HEK293T (cell line): ENCODE data around the gene HBA2.

Experiments used
- FOXK2 ChIP-seq: fragments of 450-650 bp; IDR thresholded peaks from 2 replicates; pipeline ENCODE4 v1.6.1; 2016; ENCODE audit warnings: mild to moderate bottlenecking
- FOXM1 ChIP-seq: fragments of 450-650 bp; IDR thresholded peaks from 2 replicates; pipeline ENCODE4 v1.6.1; 2017; ENCODE audit warnings: mild to moderate bottlenecking, borderline replicate concordance
- SP1 ChIP-seq: fragments of 450-650 bp; IDR thresholded peaks from 2 replicates; pipeline ENCODE4 v1.6.1; 2017
- SUZ12 ChIP-seq: fragments of 450-650 bp; IDR thresholded peaks from 2 replicates; pipeline ENCODE4 v1.6.1; 2016; ENCODE audit warnings: mild to moderate bottlenecking
- TF ChIP-seq, protein P1 (sequence below): fragments of 450-650 bp; IDR thresholded peaks from 2 replicates; pipeline ENCODE4 v1.6.1; 2016

DNA sequence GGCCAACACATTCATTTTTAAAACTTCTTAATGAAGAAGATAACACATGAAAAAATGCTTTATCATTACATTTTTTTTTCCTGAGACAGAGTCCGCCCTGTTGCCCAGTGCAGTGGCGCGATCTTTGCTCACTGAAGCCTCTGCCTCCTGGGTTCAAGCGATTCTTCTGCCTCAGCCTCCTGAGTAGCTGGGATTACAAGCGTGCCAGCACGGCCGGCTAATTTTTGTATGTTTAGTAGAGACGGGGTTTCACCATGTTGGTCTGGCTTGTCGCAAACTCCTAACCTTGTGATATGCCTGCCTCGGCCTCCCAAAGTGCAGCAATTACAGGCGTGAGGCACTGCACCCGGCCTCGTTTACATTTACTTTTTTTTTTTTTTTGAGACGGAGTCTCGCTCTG is 20.8 kb downstream of the HBA2 start:
- TF ChIP-seq FOXM1 (no peak), SUZ12 (no peak), SP1 (no peak), FOXK2 (no peak)
- TF ChIP-seq, protein P1, sequence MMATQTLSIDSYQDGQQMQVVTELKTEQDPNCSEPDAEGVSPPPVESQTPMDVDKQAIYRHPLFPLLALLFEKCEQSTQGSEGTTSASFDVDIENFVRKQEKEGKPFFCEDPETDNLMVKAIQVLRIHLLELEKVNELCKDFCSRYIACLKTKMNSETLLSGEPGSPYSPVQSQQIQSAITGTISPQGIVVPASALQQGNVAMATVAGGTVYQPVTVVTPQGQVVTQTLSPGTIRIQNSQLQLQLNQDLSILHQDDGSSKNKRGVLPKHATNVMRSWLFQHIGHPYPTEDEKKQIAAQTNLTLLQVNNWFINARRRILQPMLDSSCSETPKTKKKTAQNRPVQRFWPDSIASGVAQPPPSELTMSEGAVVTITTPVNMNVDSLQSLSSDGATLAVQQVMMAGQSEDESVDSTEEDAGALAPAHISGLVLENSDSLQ, result no peak
